CD14-positive monocyte (primary cell): ENCODE measurements around the gene WFDC2. TPM values are rescaled to one million over a fixed set of nuclear protein-coding genes. Genes with fewer than 3 reads are reported as not detected.

Experiments used
- DNase-seq, 3 donors: peaks; one replicate each; pipeline ENCODE4 v3.0.0-alpha.2; 2011 to 2022
- H2AFZ ChIP-seq: 2 replicates; pipeline ENCODE4 v1.6.0; 2012; ENCODE audit warnings: mild to moderate bottlenecking, low read depth, low read length, inconsistent platforms; ENCODE audit not compliant: insufficient read depth, poor library complexity, severe bottlenecking
- H3K27ac ChIP-seq, 2 donors: 1 replicate in 1 of 2; 2 replicates in 1 of 2; pipeline ENCODE4 v1.5.1; 2012 to 2013; ENCODE audit warnings: low read length in 2 of 2, control low read depth in 1 of 2, inconsistent platforms in 1 of 2, low read depth in 1 of 2, mild to moderate bottlenecking in 1 of 2
- H3K27me3 ChIP-seq, 2 donors: one replicate each; pipeline versions ENCODE4 v1.6.0 to v1.6.1; 2011 to 2013; ENCODE audit warnings: low read length in 2 of 2; ENCODE audit not compliant: control insufficient read depth in 2 of 2, insufficient read depth in 2 of 2
- H3K36me3 ChIP-seq, 2 donors: replicated peaks in 1 of 2; 1 replicate in 1 of 2; 2 replicates in 1 of 2; pipeline versions ENCODE4 v1.5.1 to v1.6.1; 2012 to 2013; ENCODE audit warnings: low read length in 2 of 2, control low read depth in 1 of 2, inconsistent platforms in 1 of 2, mild to moderate bottlenecking in 1 of 2; ENCODE audit not compliant: insufficient read depth in 2 of 2, control insufficient read depth in 1 of 2
- H3K4me1 ChIP-seq, 2 donors: 1 replicate in 1 of 2; 2 replicates in 1 of 2; pipeline versions ENCODE4 v1.5.1 to v1.6.1; 2012 to 2013; ENCODE audit warnings: low read length in 2 of 2, control low read depth in 1 of 2, inconsistent platforms in 1 of 2, mild to moderate bottlenecking in 1 of 2, moderate library complexity in 1 of 2; ENCODE audit not compliant: insufficient read depth in 2 of 2, control insufficient read depth in 1 of 2
- H3K4me2 ChIP-seq: replicated peaks from 2 replicates; pipeline ENCODE3; 2012; ENCODE audit warnings: low read length, moderate library complexity, mild to moderate bottlenecking; ENCODE audit not compliant: poor library complexity, severe bottlenecking; ENCODE audit errors: extremely low read depth
- H3K4me3 ChIP-seq, 3 experiments: fragments of 200-600 bp in 1 of 3; sonication (generic) in 1 of 3; replicated peaks in 1 of 3; 1 replicate in 2 of 3; 2 replicates in 1 of 3; pipeline ENCODE4 v1.5.1; 2011 to 2013; ENCODE audit warnings: low read length in 3 of 3, mild to moderate bottlenecking in 3 of 3, control low read depth in 2 of 3, low read depth in 2 of 3, inconsistent platforms in 1 of 3, moderate library complexity in 1 of 3
- H3K79me2 ChIP-seq: 2 replicates; pipeline ENCODE4 v1.6.0; 2012; ENCODE audit warnings: mild to moderate bottlenecking, control low read depth, inconsistent platforms, low read length, moderate library complexity; ENCODE audit not compliant: insufficient read depth
- H3K9ac ChIP-seq: 2 replicates; pipeline ENCODE4 v1.6.0; 2017; ENCODE audit warnings: low read length, mild to moderate bottlenecking; ENCODE audit not compliant: insufficient read depth, poor library complexity, severe bottlenecking
- H3K9me3 ChIP-seq, 2 donors: replicated peaks in 1 of 2; 1 replicate in 1 of 2; 2 replicates in 1 of 2; pipeline versions ENCODE4 v1.5.1 to v1.6.1; 2012 to 2013; ENCODE audit warnings: low read length in 2 of 2, control low read depth in 1 of 2; ENCODE audit not compliant: control insufficient read depth in 1 of 2, insufficient read depth in 1 of 2
- H4K20me1 ChIP-seq: 2 replicates; pipeline ENCODE4 v1.6.0; 2012; ENCODE audit warnings: mild to moderate bottlenecking, low read length, control low read depth, moderate library complexity; ENCODE audit not compliant: insufficient read depth
- H3K27ac Mint-ChIP-seq, 7 donors: one replicate each; pipeline ENCODE4 v1.8.0; 2020; ENCODE audit warnings: mild to moderate bottlenecking in 7 of 7, mixed read lengths in 7 of 7, moderate library complexity in 6 of 7, inconsistent platforms in 2 of 7
- H3K27me3 Mint-ChIP-seq, 3 donors: one replicate each; pipeline ENCODE4 v1.8.0; 2021 to 2022; ENCODE audit warnings: low read depth in 3 of 3, mild to moderate bottlenecking in 3 of 3, mixed read lengths in 3 of 3, moderate library complexity in 3 of 3, inconsistent platforms in 1 of 3
- H3K36me3 Mint-ChIP-seq, 2 donors: one replicate each; pipeline ENCODE4 v1.8.0; 2020; ENCODE audit warnings: mixed read lengths in 2 of 2, inconsistent platforms in 1 of 2, mild to moderate bottlenecking in 1 of 2
- H3K4me1 Mint-ChIP-seq: one replicate; pipeline ENCODE4 v1.8.0; 2020; ENCODE audit warnings: mild to moderate bottlenecking, mixed read lengths
- H3K4me3 Mint-ChIP-seq, 2 donors: one replicate each; pipeline ENCODE4 v1.8.0; 2020; ENCODE audit warnings: mild to moderate bottlenecking in 2 of 2, mixed read lengths in 2 of 2, moderate library complexity in 1 of 2
- H3K9me3 Mint-ChIP-seq, 7 donors: one replicate each; pipeline ENCODE4 v1.8.0; 2020 to 2022; ENCODE audit warnings: mixed read lengths in 7 of 7, mild to moderate bottlenecking in 6 of 7, moderate library complexity in 6 of 7, inconsistent platforms in 2 of 7
- WGBS: methylation state at CpG from one replicate; pipeline ENCODE4 v1.1.5; 2013; ENCODE audit warnings: missing lambda C conversion rate; ENCODE audit not compliant: insufficient coverage; 5-methylcytosine and 5-hydroxymethylcytosine counted together
- intact Hi-C, 2 donors: fragments of 100-400 bp; cut with micrococcal nuclease; formaldehyde crosslinking; loops; one replicate each; pipeline versions ENCODE4 v1.15.0 to v1.15.1; 2023
- polyA plus RNA-seq, 3 donors: library from polyadenylated mRNA; depleted of rRNA in 1 of 3; unstranded in 2 of 3; stranded (reverse) in 1 of 3; fragments of 300-500 nt in 2 of 3; fragments of >200 nt in 1 of 3; fragmentation: Illumina TruSeq in 2 of 3; gene quantifications; 1 replicate in 2 of 3; 2 replicates in 1 of 3; pipeline ENCODE4 v1.2.3, GENCODE V29; 2012 to 2021
- TF ChIP-seq, protein P1 (sequence below): fragments of 200-600 bp; IDR thresholded peaks from one replicate; pipeline ENCODE4 v1.8.0; 2022; ENCODE audit warnings: antibody characterized with exemption, mild to moderate bottlenecking

WFDC2 gene
- polyA plus RNA-seq, 3 donors = not detected

DNA sequence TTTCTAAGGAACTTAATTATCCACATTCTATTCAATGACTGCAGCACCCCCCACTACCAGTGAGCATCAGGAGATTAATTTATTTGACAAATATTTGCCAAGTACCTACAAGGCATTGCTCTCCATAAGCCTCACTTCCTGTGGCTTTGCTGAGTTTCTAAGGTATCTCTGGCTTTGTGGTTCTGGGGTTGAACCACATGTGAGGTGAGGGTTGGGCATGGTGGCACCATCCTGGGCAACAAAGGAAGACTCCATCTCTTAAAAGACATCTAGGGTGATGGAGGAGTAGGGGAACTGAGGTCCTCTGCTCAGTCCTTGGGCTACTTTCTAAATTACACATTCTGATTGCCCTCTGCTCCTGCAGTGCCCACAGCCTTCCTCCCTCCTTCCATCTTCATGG is 25.5 kb upstream of the WFDC2 start:
- H3K4me3 Mint-ChIP-seq = no peak overlapping the region
- no peak for DNase-seq
- no peaks in the 10 kb centered on the region for H3K36me3 ChIP-seq
- H3K4me2 ChIP-seq = no peak overlapping the region
- H3K27me3 ChIP-seq = no peaks in the 10 kb centered on the region
- H3K4me1 ChIP-seq = no peaks in the 10 kb centered on the region
- no peaks in the 10 kb centered on the region for H3K9me3 ChIP-seq
- H3K27ac Mint-ChIP-seq = no peak overlapping the region
- no peaks in the 10 kb centered on the region for H3K4me1 Mint-ChIP-seq
- H3K9me3 Mint-ChIP-seq = no peaks in the 10 kb centered on the region
- no peak overlapping the region for H2AFZ ChIP-seq
- peaks cover 0 to 10% (median 6%) of the 10 kb centered on the region in 3 donors for H3K27me3 Mint-ChIP-seq
- no peak overlapping the region for H3K27ac ChIP-seq
- no peaks in the 10 kb centered on the region for H3K36me3 Mint-ChIP-seq
- no peaks in the 10 kb centered on the region for H3K79me2 ChIP-seq
- TF ChIP-seq, protein P1, sequence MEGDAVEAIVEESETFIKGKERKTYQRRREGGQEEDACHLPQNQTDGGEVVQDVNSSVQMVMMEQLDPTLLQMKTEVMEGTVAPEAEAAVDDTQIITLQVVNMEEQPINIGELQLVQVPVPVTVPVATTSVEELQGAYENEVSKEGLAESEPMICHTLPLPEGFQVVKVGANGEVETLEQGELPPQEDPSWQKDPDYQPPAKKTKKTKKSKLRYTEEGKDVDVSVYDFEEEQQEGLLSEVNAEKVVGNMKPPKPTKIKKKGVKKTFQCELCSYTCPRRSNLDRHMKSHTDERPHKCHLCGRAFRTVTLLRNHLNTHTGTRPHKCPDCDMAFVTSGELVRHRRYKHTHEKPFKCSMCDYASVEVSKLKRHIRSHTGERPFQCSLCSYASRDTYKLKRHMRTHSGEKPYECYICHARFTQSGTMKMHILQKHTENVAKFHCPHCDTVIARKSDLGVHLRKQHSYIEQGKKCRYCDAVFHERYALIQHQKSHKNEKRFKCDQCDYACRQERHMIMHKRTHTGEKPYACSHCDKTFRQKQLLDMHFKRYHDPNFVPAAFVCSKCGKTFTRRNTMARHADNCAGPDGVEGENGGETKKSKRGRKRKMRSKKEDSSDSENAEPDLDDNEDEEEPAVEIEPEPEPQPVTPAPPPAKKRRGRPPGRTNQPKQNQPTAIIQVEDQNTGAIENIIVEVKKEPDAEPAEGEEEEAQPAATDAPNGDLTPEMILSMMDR = no peak
- H3K9ac ChIP-seq = no peak overlapping the region
- no peaks in the 10 kb centered on the region for H4K20me1 ChIP-seq
- intact Hi-C loops = loop anchor here in 1 of 2 donors (10.0 kb wide), 1 partner anchor 331 kb away; no protein-coding TSS in a partner anchor
- no peak overlapping the region for H3K4me3 ChIP-seq

DNA sequence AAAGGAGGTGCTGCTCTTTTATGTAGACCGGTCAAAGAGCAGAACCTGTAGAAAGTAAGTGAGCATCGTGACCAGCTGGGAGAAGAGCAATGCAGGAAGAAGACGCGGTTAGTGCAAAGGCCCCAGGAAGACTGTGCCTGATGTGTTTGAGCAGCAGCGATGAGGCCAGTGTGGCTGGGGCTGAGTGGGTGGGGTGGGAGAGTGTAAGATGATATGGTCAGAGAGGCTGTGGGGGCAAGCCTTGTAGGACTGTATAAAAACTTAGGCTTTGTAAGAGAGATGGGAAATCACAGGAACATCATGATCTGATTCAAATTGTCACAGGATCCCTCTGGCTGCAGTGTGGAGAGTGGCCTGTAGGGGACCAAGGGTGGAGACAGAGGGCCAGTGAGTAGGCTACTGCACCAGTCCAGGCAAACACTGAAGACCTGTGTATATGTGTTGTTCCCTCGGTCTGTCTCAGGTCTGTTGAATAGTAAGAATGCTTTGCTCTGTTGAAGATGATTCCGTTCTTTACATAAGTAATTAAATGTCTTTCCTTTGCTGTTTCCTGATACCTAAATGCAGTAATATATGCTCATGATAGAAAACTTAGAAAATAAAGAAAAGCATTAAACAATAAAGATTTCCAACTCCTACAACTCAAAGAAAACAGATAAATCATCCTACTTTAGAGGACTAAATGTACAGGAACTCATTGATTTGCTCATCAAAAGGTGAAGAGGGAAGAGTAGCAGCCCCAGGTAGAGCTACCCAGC is 23.6 kb upstream of the WFDC2 start:
- Mint-ChIP-seq H3K4me3 (no peak overlapping the region), H3K36me3 (no peaks in the 10 kb centered on the region), H3K4me1 (peaks cover 4% of the 10 kb centered on the region), H3K27me3 (peaks cover 0 to 10% (median 6%) of the 10 kb centered on the region in 3 donors), H3K27ac (peak overlapping the region in 1 of 7 donors; percentile 68), H3K9me3 (no peaks in the 10 kb centered on the region)
- no peak overlapping the region for H3K27ac ChIP-seq
- no peak overlapping the region for H2AFZ ChIP-seq
- H4K20me1 ChIP-seq = no peaks in the 10 kb centered on the region
- peak; percentile 9 to 36 (median 28) for DNase-seq
- WGBS = 70% methylated on average over 5 of the region's 7 CpGs
- H3K9me3 ChIP-seq = no peaks in the 10 kb centered on the region
- TF ChIP-seq, protein P1 = peak; percentile 83
- H3K4me2 ChIP-seq = no peak overlapping the region
- H3K27me3 ChIP-seq = no peaks in the 10 kb centered on the region
- no peaks in the 10 kb centered on the region for H3K79me2 ChIP-seq
- peaks cover 5 to 9% of the 10 kb centered on the region in 2 donors for H3K4me1 ChIP-seq
- H3K9ac ChIP-seq = no peak overlapping the region
- H3K36me3 ChIP-seq = no peaks in the 10 kb centered on the region
- intact Hi-C loops = loop anchor here in 1 of 2 donors (10.0 kb wide), 1 partner anchor 329 kb away; no protein-coding TSS in a partner anchor
- no peak overlapping the region for H3K4me3 ChIP-seq
